ENCODE data around the gene LAMA3. TPM values are rescaled to one million over a fixed set of nuclear protein-coding genes. Genes with fewer than 3 reads are reported as not detected.

The LAMA3 gene
- total and polyA plus RNA-seq, 2 of the 13 experiments (the other 11 are each of a cell fraction or from before 2014, with no cell fraction given), result 0.45 to 2.2 TPM

GRCh38 chr18:23793051-23793450 is 103.8 kb downstream of the LAMA3 start:
- H3K36me3 ChIP-seq (replicated peaks in 1 of 2; ENCODE audit: control insufficient read depth in 1 of 2, insufficient read depth in 2 of 2, low read length in 2 of 2), result no peaks in the 10 kb centered on the region
- no peaks in the 10 kb centered on the region for H3K79me2 ChIP-seq (ENCODE audit: insufficient read depth, low read length)
- ChIA-PET CTCF (ENCODE audit: low intra/inter-chr PET ratio, low total read pairs) (no interaction called here), POLR2A (no interaction called here)
- no peak overlapping the region for H2AFZ ChIP-seq (ENCODE audit: low read length)
- H3K4me1 ChIP-seq (ENCODE audit: insufficient read depth, low read length), result no peaks in the 10 kb centered on the region
- no peaks in the 10 kb centered on the region for H3K27me3 ChIP-seq (ENCODE audit: control insufficient read depth in 1 of 2, insufficient read depth in 2 of 2, low read length in 2 of 2)
- no peak for ATAC-seq
- intact Hi-C loops (cut with micrococcal nuclease; ENCODE audit: unreplicated experiment), result no loop called here
- WGBS (ENCODE audit: low lambda C conversion rate), result 9% methylated on average over 1 of the region's 1 CpG
- no peak for DNase-seq (ENCODE audit: low spot score)
- H3K4me3 ChIP-seq (replicated peaks in 1 of 3; ENCODE audit: insufficient read depth in 1 of 3, low read depth in 2 of 3, low read length in 3 of 3), result no peak overlapping the region
- no peak overlapping the region for H3K4me2 ChIP-seq (ENCODE audit: low read depth, low read length)
- in situ Hi-C loops (cut with HindIII; ENCODE audit: extremely low pct_ligation_motif_present, low pct_unique_long_range_greater_than_20kb), result no loop called here
- H3K9me3 ChIP-seq (ENCODE audit: low read length), result no peaks in the 10 kb centered on the region
- BruUV-seq (replicated peaks), result no TSS peak
- no peak overlapping the region for H3K27ac ChIP-seq (ENCODE audit: extremely low read length, insufficient read depth, low read length)
- FAIRE-seq, result no peak
- H4K20me1 ChIP-seq (ENCODE audit: insufficient read depth, low read length), result no peaks in the 10 kb centered on the region
- H3K9ac ChIP-seq (ENCODE audit: insufficient read depth, low read depth, low read length), result no peak overlapping the region
- TF ChIP-seq KMT2B (CRISPR knock-in tag; IDR thresholded peaks at IDR 0.05), result no peak

GRCh38 chr18:23793985-23794867 is 105.0 kb downstream of the LAMA3 start:
- no TSS peak for BruUV-seq (replicated peaks)
- TF ChIP-seq CREB3 (CRISPR knock-in tag; IDR thresholded peaks at IDR 0.05), result no peak
- no peak for TF ChIP-seq HMGXB4 (CRISPR knock-in tag; IDR thresholded peaks at IDR 0.05; ENCODE audit: borderline replicate concordance in 1 of 2, low read depth in 1 of 2)
- no peak for TF ChIP-seq IRF2 (CRISPR knock-in tag; IDR thresholded peaks at IDR 0.05)
- TF ChIP-seq RBAK (CRISPR knock-in tag; IDR thresholded peaks at IDR 0.05), result no peak
- no peak for TF ChIP-seq NRL (CRISPR knock-in tag; IDR thresholded peaks at IDR 0.05; ENCODE audit: borderline replicate concordance)
- TF ChIP-seq ZSCAN29 (CRISPR knock-in tag; conservative IDR thresholded peaks at IDR 0.05), result no peak
- no peak for TF ChIP-seq PHF5A (CRISPR knock-in tag; IDR thresholded peaks at IDR 0.05; ENCODE audit: low read depth, unreplicated experiment)
- no peak for TF ChIP-seq ERF (CRISPR knock-in tag; IDR thresholded peaks at IDR 0.05)
- no peak for TF ChIP-seq NCOA5 (CRISPR knock-in tag; IDR thresholded peaks at IDR 0.05)
- no peak for TF ChIP-seq ZFX (CRISPR knock-in tag; IDR thresholded peaks at IDR 0.05; ENCODE audit: low read depth)
- no peak for TF ChIP-seq EP300 (IDR thresholded peaks at IDR 0.05; ENCODE audit: low read depth in 2 of 2, low read length in 2 of 2)
- no peak for TF ChIP-seq EP300 (CRISPR knock-in tag; IDR thresholded peaks at IDR 0.05; ENCODE audit: borderline replicate concordance)
- TF ChIP-seq HNRNPH1 (optimal IDR thresholded peaks at IDR 0.05; ENCODE audit: low read depth, low read length), result no peak
- no peak for TF ChIP-seq TAF1 (CRISPR knock-in tag; IDR thresholded peaks at IDR 0.05)
- TF ChIP-seq MAX (IDR thresholded peaks at IDR 0.05), result no peak

More at GRCh38 chr18:23793985-23794867, 105.0 kb downstream of the LAMA3 start:
- Histone ChIP-seq H3K9me3 (ENCODE audit: low read length) (no peaks in the 10 kb centered on the region), H3K4me2 (ENCODE audit: low read depth, low read length) (no peak overlapping the region), H3K4me3 (replicated peaks in 1 of 3; ENCODE audit: insufficient read depth in 1 of 3, low read depth in 2 of 3, low read length in 3 of 3) (no peak overlapping the region), H3K27me3 (ENCODE audit: control insufficient read depth in 1 of 2, insufficient read depth in 2 of 2, low read length in 2 of 2) (no peaks in the 10 kb centered on the region), H3K27ac (ENCODE audit: extremely low read length, insufficient read depth, low read length) (no peak overlapping the region), H3K36me3 (replicated peaks in 1 of 2; ENCODE audit: control insufficient read depth in 1 of 2, insufficient read depth in 2 of 2, low read length in 2 of 2) (no peaks in the 10 kb centered on the region), H3K79me2 (ENCODE audit: insufficient read depth, low read length) (no peaks in the 10 kb centered on the region), H4K20me1 (ENCODE audit: insufficient read depth, low read length) (no peaks in the 10 kb centered on the region), H2AFZ (ENCODE audit: low read length) (no peak overlapping the region), H3K9ac (ENCODE audit: insufficient read depth, low read depth, low read length) (no peak overlapping the region), H3K4me1 (ENCODE audit: insufficient read depth, low read length) (no peaks in the 10 kb centered on the region)
- intact Hi-C loops (cut with micrococcal nuclease; ENCODE audit: unreplicated experiment), result no loop called here
- ATAC-seq (no peak), DNase-seq (ENCODE audit: low spot score) (no peak), FAIRE-seq (no peak)
- in situ Hi-C loops (cut with HindIII; ENCODE audit: extremely low pct_ligation_motif_present, low pct_unique_long_range_greater_than_20kb), result no loop called here
- ChIA-PET POLR2A (no interaction called here), CTCF (ENCODE audit: low intra/inter-chr PET ratio, low total read pairs) (no interaction called here)
- WGBS (ENCODE audit: low lambda C conversion rate), result 50% methylated on average over 6 of the region's 6 CpGs
